Stimulated activated CD4-positive, alpha-beta T cell treated with anti-CD3 and anti-CD28 coated beads, Interleukin-1b, Interleukin-23, amount 100 ng/mL, for 1 hour (primary cell): ENCODE results near the gene GDPD5.

Experiments used
- DNase-seq, 2 donors: peaks; one replicate each; pipeline ENCODE4 v3.0.0-alpha.2; 2020; ENCODE audit warnings: low read depth in 2 of 2

GDPD5 gene

DNA sequence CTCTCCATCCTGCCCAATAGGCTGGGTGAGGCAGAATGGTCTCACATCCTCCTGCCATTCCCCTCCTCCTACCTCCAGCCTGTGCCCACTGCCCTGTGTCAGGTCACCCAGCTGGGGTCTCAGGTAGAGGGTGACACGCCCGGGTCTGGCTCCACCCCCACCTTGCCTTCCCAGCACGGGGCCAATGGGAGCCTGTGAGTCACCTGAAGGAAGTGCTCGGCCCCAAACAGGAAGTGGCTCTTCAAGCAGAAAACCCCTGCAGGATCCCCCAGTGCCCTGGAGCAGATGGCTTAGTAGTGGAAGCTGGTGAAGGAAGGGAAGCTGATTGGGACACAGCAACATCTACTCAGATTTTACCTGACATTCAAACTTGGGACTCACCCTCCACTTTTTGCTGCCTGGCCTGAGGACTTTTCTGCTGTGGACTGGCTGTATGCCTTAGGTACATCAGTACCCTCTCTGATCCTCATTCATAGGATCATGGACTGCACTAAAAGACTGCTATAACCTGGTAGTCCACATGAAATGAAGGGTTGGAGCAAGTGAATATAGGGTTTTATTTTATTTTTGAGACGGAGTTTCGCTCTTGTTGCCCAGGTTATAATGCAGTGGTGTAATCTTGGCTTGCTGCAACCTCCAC, 33.4 kb downstream of the GDPD5 start:
- DNase-seq = peak; percentile 7 to 26

DNA sequence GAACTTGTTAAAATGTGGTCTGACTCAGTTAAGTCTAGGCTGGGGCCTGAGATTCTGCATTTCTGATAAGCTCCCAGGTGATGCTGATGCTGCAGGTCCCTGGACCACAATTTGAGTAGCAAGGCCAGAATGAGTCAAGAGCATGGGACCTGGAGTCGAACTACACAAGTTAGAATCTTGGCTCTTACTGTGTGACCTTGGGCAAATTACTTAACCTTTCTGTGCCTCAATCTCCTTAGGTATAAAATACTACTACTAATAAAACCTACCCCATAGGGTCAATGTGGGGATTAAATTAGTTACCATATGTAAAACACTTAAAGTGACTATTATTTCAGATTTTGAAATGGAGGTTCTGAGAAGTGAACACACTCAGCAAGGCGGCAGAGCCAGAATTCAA, 34.3 kb downstream of the GDPD5 start:
- no peak for DNase-seq

DNA sequence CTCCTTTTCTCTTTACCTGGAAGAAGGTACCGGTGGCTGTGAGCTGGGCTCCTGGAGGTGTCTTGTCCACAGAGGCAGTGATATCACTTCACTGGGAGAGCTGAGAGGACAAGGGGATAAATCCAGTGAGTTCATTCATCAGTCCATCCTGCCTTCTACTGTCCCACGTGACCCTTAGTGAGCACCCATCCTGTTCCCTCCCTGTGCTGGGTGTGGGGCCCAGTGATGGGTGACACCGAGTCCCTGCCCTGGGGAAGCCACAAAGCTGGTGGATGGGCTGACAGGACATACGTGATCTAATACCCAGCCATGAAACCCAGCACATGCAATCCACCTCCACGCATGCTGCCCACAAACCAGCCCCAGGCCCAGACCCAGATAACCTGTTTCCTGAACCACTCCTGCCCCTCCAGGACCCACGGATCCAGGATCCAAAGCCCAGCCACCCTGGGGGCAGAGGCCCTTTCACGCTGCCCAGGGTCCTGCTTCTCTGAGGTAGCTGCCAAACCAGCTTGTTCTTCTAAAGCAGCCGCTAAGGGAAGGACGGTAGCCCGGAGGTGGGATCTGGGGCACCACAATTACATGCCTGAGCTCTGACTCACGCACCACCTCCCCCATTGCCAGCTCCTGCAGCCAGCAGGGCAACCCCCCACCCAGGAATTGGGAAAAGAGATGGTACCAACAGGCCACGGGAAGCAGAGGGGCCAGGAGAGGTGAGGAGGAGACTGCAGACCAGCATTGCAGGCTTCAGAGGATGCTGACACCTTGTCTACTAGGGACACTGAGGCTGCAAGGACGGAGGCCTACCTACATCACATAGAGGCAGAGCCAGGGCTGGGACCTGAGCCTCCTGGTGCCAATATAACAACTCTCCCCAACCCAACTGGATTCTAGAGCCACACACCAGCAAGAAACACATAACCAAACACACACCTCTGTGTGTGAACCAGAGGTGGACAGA, 35.2 kb downstream of the GDPD5 start:
- DNase-seq = no peak

DNA sequence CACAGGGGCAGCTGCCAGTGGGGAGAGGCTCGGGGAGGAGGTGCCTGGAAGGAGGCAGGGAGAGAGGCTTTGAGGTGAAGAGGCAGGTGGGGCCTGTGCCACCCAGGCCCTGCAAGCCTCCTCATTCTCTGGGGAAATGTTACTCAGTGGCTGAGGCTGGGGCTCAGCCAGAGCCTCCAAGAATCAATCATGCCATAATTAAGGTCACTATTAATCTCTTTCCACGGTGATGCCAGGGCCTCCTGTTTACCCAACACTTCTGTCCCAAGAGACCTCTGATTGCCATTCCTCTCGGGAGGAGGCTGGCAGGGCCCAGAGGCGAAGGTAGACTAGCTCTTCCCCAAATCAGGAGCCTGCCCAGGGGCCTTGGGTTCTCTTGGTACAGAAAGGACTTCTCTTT, 38.4 kb downstream of the GDPD5 start:
- no peak for DNase-seq

DNA sequence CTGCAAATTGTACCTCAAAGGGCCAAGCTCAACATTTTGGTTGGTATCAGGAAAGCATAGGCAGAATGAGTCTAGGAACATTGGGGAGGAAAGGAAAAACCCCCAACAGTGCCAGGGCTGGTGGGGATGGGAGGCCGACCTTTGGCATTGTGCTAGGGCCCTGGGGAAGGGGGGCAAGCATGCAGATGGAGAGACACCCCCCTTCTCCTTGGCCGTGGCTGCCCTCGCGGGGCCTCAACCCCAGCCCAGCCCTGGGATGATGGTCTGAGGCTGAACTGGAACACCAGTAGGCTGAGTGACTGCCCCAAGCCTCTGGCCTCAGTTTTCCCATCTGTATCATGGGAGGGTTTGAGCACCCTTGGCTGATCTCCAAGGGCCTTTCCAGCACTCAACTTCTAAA, 40.0 kb downstream of the GDPD5 start:
- no peak for DNase-seq

DNA sequence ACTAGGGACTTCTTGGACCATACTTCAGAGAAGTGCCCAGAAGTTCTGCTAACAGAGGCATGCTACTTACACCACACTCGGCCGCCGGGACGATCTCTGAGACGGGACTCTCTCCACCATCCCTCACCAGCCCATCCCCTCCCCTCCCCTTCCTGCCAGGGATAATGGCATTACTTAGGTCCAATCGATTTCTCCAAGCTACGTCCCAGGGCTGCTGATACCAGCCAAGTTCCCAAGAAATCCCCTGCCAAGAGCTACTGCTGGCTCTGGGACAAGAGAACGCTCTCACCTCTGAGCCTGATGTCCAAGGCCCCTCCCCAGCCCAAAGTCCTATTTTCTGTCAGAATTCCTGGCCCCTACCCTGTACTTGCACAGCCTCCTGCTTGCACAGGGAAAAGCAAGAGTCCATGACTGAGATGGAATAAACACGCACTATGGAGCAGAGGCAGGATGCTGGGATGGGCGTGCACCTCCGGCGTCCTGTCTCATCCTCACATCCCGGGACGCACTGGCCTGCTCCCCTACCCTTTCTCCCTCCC, 42.7 kb downstream of the GDPD5 start:
- no peak for DNase-seq

DNA sequence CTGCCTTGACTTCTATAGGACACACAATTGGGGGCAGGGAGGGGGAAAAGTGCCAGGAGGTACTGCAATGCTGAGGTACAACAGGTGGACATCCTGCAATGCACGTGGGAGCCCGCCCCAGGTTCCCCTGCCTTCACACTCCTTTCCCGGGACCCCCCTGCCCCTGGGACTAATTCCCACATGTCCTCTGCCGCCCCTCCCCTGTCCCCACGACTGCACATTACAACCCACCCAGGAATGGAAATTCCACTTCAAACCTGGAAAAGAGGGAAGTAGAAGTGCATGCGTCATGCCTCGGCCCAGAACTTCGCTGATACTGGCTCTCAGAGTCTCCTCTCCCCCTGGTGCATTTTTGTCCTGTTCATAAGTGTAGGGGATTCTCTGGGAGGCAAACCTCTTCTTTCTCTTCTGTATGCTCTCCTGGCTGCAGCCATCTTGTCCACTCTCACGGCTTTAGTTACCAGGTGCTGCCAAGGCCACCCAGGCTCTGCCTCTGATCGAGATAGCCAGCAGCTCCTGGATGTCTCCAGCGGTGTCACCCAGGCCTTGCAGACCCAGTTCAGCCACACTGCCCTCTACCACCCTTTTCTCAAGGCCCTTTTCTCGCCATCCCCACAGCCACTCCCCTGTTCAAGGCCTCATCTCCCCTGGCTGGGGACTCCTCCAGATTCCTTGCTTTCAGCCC, 43.7 kb downstream of the GDPD5 start:
- no peak for DNase-seq

DNA sequence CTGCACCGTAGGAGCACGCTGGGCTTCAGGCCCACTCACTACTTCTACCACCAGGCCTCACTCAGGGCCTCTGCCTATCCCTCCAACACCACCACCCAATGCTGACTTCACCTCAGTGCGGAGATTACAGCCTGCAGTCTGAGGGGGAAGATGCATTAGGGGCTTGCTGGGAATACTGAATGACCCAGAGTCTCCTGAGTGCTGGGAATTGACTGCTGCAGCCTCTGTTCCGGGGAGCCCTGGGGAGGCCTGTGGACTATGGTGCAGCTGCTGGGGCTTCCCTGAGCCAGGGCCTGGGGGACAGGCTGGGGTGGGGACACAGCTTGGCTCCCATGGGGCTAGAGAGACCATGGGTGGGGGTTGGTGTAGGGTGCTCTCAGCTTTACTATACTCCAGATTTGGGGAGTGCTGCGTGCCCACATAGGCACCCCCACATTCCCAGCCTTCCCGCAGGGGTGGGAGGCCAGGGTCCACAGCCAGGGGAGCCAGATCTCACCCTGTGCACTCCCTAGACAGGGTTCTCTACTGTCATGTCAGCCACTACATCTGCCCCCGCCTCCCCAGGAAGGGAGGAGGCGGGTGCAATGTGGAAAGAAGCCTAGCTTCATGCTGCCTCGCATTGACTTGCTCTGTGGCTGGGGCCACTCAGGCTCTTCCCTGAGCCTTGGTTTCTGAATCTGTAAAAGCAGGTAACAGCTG, 44.4 kb downstream of the GDPD5 start:
- DNase-seq = no peak

DNA sequence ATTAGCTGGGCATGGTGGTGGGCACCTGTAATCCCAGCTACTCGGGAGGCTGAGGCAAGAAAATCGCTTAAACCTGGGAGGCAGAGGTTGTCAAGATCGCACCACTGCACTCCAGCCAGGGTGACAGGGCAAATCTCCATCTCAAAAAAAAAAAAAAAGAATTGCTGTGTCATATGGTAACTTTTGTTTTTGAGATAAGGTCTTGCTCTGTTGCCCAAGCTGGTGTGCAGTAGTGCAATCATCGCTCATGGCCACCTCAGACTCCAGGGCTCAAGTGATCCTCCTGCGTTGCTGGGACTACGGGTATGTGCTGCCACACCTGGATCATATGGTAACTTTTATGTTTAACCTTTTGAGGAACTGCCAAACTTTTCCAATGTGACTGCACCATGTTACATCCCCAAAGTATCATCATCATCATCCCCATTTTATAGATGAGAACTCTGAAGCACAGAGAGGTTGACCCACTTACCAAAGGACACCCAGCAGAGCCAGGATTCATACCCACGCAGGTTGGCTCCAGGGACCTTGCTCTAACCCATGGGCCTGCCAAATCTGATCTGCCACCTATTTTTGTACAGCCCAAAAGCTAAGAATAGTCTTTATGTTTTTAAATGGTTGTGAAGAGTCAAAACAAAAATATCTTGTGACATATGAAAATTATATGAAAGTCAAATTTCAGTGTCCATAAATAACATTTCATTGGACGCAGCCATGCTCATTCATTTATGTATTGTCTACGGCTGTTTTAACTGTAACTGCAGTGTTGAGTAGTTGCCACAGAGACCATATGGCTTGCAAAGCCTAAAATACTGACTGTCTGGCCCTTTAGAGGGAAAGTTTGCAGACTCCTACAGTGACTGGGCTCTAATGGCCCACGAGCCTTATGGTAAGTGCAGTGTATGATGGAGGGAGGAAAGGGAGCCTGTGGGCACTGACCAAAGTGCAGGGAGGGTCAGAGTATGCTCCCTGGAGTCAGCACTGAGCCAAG, 45.3 kb downstream of the GDPD5 start:
- DNase-seq = no peak

DNA sequence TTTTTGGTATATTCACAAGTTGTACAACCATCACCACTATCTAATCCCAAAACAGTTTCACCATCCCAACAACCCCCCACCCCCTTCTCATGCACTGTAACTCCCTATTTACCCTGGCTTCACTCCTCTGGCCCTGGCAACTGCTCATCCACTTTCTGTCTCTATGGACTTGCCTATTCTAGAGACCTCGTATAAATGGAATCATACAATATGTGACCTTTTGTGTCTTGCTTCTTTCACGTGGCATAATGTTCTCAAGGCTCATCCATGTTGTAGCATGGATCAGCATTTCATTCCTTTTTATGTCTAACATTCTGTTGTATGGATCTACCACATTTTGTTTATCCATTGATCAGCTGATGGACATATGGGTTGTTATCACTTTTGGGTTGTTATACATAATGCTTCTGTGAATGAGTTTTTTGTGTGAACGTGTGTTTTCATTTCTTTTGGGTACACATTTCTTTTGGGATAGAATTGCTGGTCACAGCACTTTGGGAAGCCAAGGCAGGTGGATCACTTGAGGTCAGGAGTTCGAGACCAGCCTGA, 46.1 kb downstream of the GDPD5 start:
- no peak for DNase-seq

DNA sequence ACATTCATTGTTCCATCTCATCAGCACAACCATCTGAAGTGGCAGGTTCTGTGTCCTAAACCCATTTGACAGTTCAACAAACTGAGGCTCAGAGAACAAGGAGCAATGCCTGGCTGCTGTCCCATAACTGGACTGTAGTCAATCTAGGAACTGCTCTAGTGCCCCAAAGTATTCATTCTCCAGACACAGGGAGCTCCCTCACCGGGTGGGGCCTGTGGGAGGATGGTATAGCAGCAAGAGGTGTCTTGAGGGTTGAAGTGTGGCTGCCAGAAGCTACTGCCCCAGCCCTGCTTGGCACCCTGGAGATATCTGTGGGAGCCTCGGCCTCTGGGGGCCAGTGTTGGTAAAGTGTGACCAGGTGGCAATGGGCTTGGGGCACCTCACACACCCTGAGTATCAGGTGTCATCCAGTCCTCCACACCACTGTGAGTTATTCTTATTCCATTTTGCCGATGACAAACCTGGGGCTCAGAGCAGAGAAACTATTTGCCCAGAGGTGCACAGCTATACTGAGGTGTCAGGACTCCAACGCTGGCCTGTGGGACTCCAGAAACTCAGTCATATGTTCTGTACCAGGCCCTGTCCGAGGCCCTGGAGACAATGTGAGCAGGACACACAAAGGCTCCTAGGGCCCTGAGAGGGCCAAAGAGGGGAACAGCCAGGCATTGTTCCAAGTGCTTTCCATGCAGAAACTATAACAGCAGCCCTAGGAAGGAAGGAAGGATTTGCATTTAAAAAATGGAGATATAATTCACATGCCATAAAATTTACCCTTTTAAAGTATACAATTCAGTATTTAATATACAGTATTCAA, 46.8 kb downstream of the GDPD5 start:
- DNase-seq = no peak

DNA sequence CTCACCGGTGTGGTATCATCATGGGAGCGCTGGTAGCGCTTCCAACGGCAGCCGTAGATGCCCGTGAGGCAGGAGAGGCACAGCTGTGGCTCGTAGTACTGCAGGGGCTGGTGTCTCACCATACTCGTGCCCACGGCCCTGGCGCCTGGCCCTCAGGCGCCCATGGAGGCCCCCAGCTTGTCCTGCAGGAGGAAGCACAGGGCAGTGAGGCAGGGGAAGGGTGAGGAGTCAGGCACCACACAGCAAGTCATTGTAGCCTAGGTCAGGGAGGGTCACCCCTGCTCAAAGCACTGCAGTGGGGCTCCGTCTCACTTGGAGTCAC, 48.2 kb downstream of the GDPD5 start:
- no peak for DNase-seq

DNA sequence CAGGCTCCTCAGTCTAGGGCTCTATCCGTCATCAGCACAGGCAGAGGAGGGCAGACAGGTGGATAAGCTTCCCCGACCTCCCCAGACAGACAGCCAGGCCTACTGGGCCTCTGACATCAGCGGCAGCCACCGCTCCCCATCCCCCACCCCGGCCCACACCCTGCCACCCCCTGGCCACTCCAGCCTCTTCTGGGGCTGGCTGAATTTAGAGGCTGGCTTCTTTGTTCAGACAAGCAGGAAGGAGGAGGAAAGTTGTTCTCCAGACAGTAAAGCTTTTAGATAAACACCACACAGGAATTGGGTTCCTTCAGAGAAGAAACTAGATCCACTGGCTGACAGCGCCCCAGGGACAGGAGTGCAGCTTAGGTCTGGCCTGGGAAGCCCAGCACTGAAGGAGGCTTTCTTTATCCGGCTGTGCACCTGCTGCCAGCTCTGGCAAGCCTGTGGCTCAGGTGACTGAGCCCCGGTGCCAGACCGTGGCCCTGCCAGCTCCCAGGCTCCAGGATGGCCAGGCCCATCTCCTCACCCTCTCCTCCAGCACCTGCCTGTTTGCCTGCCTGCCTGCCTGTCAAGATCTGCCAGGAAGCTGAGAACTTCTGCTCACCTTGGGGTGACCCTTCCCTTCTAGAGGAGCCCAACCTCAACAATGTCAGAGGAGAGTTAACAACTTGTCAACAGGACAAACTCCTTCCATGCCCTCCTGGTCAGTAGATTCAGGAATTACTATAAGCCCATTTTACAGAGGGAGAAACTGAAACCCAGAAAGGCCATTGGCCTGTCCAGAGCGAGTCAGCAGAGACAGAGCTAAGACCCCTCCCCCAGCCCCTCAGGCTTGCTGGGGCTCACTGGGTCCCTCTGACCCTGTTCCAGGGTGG, 48.8 kb downstream of the GDPD5 start:
- no peak for DNase-seq

DNA sequence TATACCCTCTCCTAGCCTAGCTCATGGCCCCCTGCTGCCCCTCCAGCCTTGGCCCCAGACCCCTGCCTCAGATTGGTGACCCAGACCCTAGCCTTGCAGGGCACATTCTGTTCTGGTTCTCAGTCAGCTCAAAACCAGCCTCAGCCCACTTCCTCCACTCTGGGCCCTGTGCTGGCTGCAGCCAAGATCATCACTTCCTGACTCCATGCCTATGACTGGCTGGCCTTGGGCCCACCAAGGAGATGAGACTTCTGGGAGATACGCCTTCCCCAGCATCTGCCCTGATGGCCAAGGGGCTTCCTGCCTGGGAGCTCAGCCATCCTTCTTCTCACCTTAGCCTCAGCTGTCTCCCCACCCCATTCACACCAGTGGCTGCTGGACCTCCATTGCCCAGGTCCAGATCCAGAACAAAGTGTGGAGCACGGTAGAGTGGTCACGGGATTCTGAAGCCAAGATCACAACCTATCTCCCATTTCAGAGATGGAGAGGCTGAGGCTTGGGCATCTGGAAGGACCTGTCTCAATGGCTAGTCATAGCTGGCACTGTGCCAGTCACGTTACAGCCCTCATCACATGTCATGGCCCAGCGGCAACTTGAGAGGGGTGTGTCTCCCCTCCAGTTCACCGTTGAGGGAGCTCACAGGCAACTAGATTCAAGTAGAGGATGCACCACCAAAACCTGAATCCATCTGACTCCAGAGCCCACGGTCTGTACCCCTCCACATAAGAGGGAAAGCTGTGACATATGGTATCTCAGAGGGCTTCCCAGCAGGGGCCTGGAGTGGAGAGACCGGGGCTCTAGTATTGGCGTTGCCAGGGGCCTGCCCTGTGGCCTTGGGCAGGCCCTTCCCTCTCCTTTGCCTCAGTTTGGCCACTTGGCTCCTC, 49.7 kb downstream of the GDPD5 start:
- DNase-seq = no peak

DNA sequence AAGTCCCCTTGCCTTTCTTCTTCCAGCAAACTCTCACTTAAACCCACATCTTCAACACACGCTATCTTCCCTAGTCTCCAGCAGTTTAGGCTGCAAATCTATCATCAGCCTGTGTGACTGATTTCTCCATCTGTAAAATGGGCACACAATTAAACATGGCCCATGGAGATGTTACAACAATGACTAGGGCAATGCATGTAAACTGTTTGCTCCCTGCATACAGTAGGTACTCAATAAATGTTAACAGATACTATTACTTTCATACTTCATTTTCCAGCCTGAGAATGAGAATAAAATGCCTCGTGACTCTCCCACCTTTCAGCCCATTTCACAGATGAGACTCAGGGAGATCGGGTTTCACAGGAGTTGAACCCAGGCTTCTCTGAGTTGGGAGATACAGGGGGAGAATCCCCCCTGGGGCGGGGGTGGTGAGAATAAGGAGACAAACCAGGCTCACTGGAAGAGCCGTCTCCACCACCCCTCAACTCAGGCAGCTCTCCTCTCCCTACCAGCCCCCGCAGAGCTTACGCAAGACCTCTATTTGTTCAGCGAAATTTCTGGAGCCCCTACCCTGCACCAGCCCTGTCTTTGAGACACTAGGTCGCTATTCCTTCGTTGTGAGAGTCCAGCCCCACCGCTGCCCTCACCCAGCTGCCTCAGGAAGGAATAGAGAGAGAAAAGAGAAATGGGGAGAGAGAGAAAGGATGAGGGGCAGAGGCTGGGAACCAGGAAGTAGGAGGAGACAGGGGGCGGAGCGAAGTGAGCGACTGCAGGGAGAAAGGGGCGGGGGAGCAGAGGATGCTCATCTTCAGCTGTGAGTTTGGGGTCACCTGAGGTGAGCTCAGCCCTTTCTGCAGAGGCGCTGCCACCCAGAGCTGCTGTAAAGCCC, 50.6 kb downstream of the GDPD5 start:
- peak; percentile 6 to 17 for DNase-seq

DNA sequence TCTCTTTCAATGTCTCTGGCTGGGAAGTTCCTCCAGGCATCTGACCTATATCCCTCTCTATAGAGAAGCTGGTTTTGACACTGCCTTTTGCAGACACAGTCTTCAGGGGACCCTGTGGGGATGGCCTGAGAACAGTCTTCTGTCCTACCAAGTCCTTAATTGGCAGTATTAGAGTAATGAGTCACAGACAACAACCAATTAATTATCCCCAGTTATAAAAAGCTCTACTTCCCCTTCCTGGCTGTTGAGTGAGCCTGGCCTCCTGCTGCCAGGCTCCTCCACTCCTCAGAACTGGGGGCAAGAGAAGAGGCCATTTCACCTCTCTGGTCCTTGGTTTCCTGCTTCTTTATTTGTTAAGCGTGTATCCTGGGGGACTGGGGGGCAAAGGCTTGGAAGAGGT, 51.5 kb downstream of the GDPD5 start:
- DNase-seq = no peak
